NCI-H128 (cell line): ENCODE data around the gene THRA.

Experiments used
- DNase-seq: peaks from one replicate; lab custom pipeline; 2025; ENCODE audit not compliant: unreplicated experiment; lab: John Stamatoyannopoulos, UW

The THRA gene

GRCh38 chr17:40064971-40065768, 2.4 kb downstream of the THRA start:
- no peak for DNase-seq

- DNase-seq, result no peak
These were observed 3.2 kb downstream of the THRA start for GRCh38 chr17:40065769-40066510.

- DNase-seq, result no peak
These were observed 4.9 kb downstream of the THRA start for GRCh38 chr17:40067710-40068109.

- DNase-seq, result no peak
These were observed 5.4 kb downstream of the THRA start for GRCh38 chr17:40068129-40068581.

- DNase-seq, result no peak
These were observed 5.8 kb downstream of the THRA start for GRCh38 chr17:40068584-40068916.

- no peak for DNase-seq
These were observed 6.4 kb downstream of the THRA start for GRCh38 chr17:40068917-40069750.

GRCh38 chr17:40069751-40070708, 7.3 kb downstream of the THRA start:
- DNase-seq, result no peak

- DNase-seq, result no peak
These were observed 8.0 kb downstream of the THRA start for GRCh38 chr17:40070709-40071312.

- DNase-seq, result no peak
These were observed 8.7 kb downstream of the THRA start for GRCh38 chr17:40071313-40072039.

- DNase-seq, result peak; percentile 67
These were observed 9.4 kb downstream of the THRA start for GRCh38 chr17:40072040-40072734.

GRCh38 chr17:40072735-40073346, 10.1 kb downstream of the THRA start:
- DNase-seq, result no peak

- no peak for DNase-seq
These were observed 10.8 kb downstream of the THRA start for GRCh38 chr17:40073454-40074174.

GRCh38 chr17:40074175-40074512, 11.4 kb downstream of the THRA start:
- no peak for DNase-seq

GRCh38 chr17:40074871-40075200, 12.1 kb downstream of the THRA start:
- no peak for DNase-seq

GRCh38 chr17:40075201-40075941, 12.6 kb downstream of the THRA start:
- DNase-seq, result no peak

GRCh38 chr17:40075942-40076498, 13.3 kb downstream of the THRA start:
- DNase-seq, result no peak

GRCh38 chr17:40076591-40076990, 13.8 kb downstream of the THRA start:
- DNase-seq, result no peak
